Endothelial cell of umbilical vein (primary cell): Measurements from ENCODE around the gene ARHGAP22. TPM values are rescaled to one million over a fixed set of nuclear protein-coding genes. Genes with fewer than 3 reads are reported as not detected.

Experiments used
- BruUV-seq: library from RNA; stranded (reverse); fragments of 400-500 nt; replicated peaks from 2 replicates; lab custom pipeline; 2021; lab: Mats Ljungman, UMichigan
- CTCF ChIA-PET: fragments of 300-600, 350-600 bp; sonication (Branson Sonifier 250); formaldehyde crosslinking; loops from one replicate; lab custom pipeline; 2021; ENCODE audit warnings: antibody characterized with exemption, inconsistent platforms; lab: Charles Lee
- POLR2A ChIA-PET: fragments of 300-600, 350-600 bp; sonication (Branson Sonifier 250); formaldehyde crosslinking; loops from one replicate; lab custom pipeline; 2021; ENCODE audit warnings: antibody characterized with exemption, inconsistent platforms; lab: Charles Lee
- DNase-seq: peaks from one replicate; pipeline ENCODE4 v3.0.0-alpha.2; 2011; ENCODE audit warnings: low read depth, low spot score
- FAIRE-seq: peaks from 2 replicates; lab custom pipeline; 2011; peaks lifted over from hg19 to GRCh38; lab: Jason Lieb, UNC
- H2AFZ ChIP-seq: 2 replicates; pipeline ENCODE4 v1.6.0; 2012; ENCODE audit warnings: low read depth, low read length, control low read depth, inconsistent platforms
- H3K27ac ChIP-seq: 2 replicates; pipeline ENCODE4 v1.5.1; 2011; ENCODE audit warnings: low read depth, mild to moderate bottlenecking, control low read depth, low read length, moderate library complexity; ENCODE audit not compliant: insufficient read depth
- H3K27me3 ChIP-seq, 2 experiments: 2 replicates each; pipeline versions ENCODE4 v1.6.0 to v1.6.1; 2011; ENCODE audit warnings: low read length in 2 of 2, mixed read lengths in 1 of 2; ENCODE audit not compliant: control insufficient read depth in 2 of 2, insufficient read depth in 2 of 2
- H3K36me3 ChIP-seq, 2 experiments: 2 replicates in 1 of 2; 3 replicates in 1 of 2; pipeline ENCODE4 v1.5.1; 2011; ENCODE audit warnings: low read length in 2 of 2, mild to moderate bottlenecking in 1 of 2, moderate library complexity in 1 of 2; ENCODE audit not compliant: control insufficient read depth in 2 of 2, insufficient read depth in 2 of 2; ENCODE audit errors: extremely low read depth in 1 of 2
- H3K4me1 ChIP-seq: 3 replicates; pipeline ENCODE4 v1.5.1; 2011; ENCODE audit warnings: mild to moderate bottlenecking, low read length; ENCODE audit not compliant: control insufficient read depth, insufficient read depth; ENCODE audit errors: extremely low read depth
- H3K4me2 ChIP-seq: 2 replicates; pipeline ENCODE4 v1.6.1; 2011; ENCODE audit warnings: low read length, control low read depth, mixed read lengths; ENCODE audit not compliant: insufficient read depth
- H3K4me3 ChIP-seq, 3 experiments: fragments of 200-600 bp in 1 of 3; sonication (generic), shearing (Covaris generic) in 1 of 3; replicated peaks in 1 of 3; 2 replicates each; pipeline ENCODE4 v1.5.1; 2011 to 2016; ENCODE audit warnings: control low read depth in 3 of 3, low read length in 3 of 3, mild to moderate bottlenecking in 2 of 3, inconsistent platforms in 1 of 3, low read depth in 1 of 3, moderate library complexity in 1 of 3; ENCODE audit not compliant: insufficient read depth in 1 of 3
- H3K79me2 ChIP-seq: 2 replicates; pipeline ENCODE4 v1.6.0; 2012; ENCODE audit warnings: low read length, inconsistent platforms; ENCODE audit not compliant: control insufficient read depth, insufficient read depth
- H3K9ac ChIP-seq: replicated peaks from 2 replicates; pipeline ENCODE3; 2011; ENCODE audit warnings: low read length, control low read depth; ENCODE audit not compliant: insufficient read depth; ENCODE audit errors: extremely low read depth
- H3K9me1 ChIP-seq: replicated peaks from 3 replicates; pipeline ENCODE4 v1.6.0; 2011; ENCODE audit warnings: mild to moderate bottlenecking, low read length; ENCODE audit not compliant: control insufficient read depth, insufficient read depth; ENCODE audit errors: extremely low read depth
- H3K9me3 ChIP-seq: replicated peaks from 2 replicates; pipeline ENCODE4 v1.5.1; 2012; ENCODE audit warnings: low read length, inconsistent platforms; ENCODE audit not compliant: control insufficient read depth, insufficient read depth
- H4K20me1 ChIP-seq: replicated peaks from 2 replicates; pipeline ENCODE3; 2011; ENCODE audit warnings: mild to moderate bottlenecking, low read length; ENCODE audit not compliant: control insufficient read depth, insufficient read depth; ENCODE audit errors: extremely low read depth
- EZH2 ChIP-seq: IDR thresholded peaks from 2 replicates; pipeline ENCODE4 v1.6.1; 2012; ENCODE audit warnings: borderline replicate concordance, low read depth, mild to moderate bottlenecking, moderate library complexity, low read length, inconsistent platforms; ENCODE audit not compliant: severe bottlenecking
- GATA2 ChIP-seq: IDR thresholded peaks from 2 replicates; pipeline ENCODE4 v1.7.0; 2011; ENCODE audit warnings: low read depth, mild to moderate bottlenecking, moderate library complexity, mixed read lengths, low read length; ENCODE audit not compliant: insufficient read length, insufficient read depth
- JUN ChIP-seq: IDR thresholded peaks from 2 replicates; pipeline ENCODE4 v1.6.1; 2011; ENCODE audit warnings: borderline replicate concordance, low read depth; ENCODE audit not compliant: insufficient read length, insufficient read depth
- MAX ChIP-seq: IDR thresholded peaks from 2 replicates; pipeline ENCODE4 v1.6.1; 2011; ENCODE audit not compliant: insufficient read depth, insufficient read length
- MYC ChIP-seq: IDR thresholded peaks from one replicate; pipeline ENCODE4 v1.6.1; 2011; ENCODE audit warnings: mild to moderate bottlenecking, low read depth, low read length
- POLR2A ChIP-seq: IDR thresholded peaks from 2 replicates; pipeline ENCODE4 v1.6.1; 2012; ENCODE audit warnings: low read depth, mild to moderate bottlenecking, control low read depth, low read length
- POLR2AphosphoS5 ChIP-seq: IDR thresholded peaks from 2 replicates; pipeline ENCODE4 v1.6.1; 2012; ENCODE audit warnings: low read depth, mild to moderate bottlenecking, control low read depth, low read length, moderate library complexity; ENCODE audit not compliant: insufficient read depth
- dilution Hi-C: fragments of 300-500 bp; cut with MboI; formaldehyde crosslinking; loops from one replicate; pipeline ENCODE4 v1.15.0; 2019; ENCODE audit warnings: low sequenced_read_pairs; ENCODE audit not compliant: extremely low pct_ligation_motif_present
- intact Hi-C: fragments of 100-400 bp; cut with micrococcal nuclease; formaldehyde crosslinking; loops from one replicate; pipeline ENCODE4 v1.10.0; 2022
- polyA plus RNA-seq, 4 experiments: library from polyadenylated mRNA; depleted of rRNA in 3 of 4; stranded (reverse) in 3 of 4; unstranded in 1 of 4; fragments of >200 nt; gene quantifications; 2 replicates each; pipeline versions ENCODE4 v1.2.1 to v1.2.3, GENCODE V29; 2011 to 2012; ENCODE audit warnings: missing spikeins in 1 of 4
- total RNA-seq: library from RNA; stranded (reverse); gene quantifications from 2 replicates; pipeline ENCODE4 v1.2.3, GENCODE V29; 2021
- TF ChIP-seq, protein P1 (sequence below), 2 donors: IDR thresholded peaks; 1 replicate in 1 of 2; 2 replicates in 1 of 2; pipeline ENCODE4 v1.5.1; 2011; ENCODE audit warnings: low read length in 2 of 2, mild to moderate bottlenecking in 2 of 2, moderate library complexity in 2 of 2, control low read depth in 1 of 2, inconsistent platforms in 1 of 2, low read depth in 1 of 2; ENCODE audit not compliant: insufficient read depth in 1 of 2; ENCODE audit errors: extremely low read depth in 1 of 2

The ARHGAP22 gene
- total and polyA plus RNA-seq, 2 donors (not counting 3 experiments of a cell fraction or from before 2014, with no cell fraction given) = 8.6 to 50.3 TPM

- H2AFZ ChIP-seq = no peak overlapping the region
- H4K20me1 ChIP-seq = no peaks in the 10 kb centered on the region
- no peak overlapping the region for H3K27ac ChIP-seq
- intact Hi-C loops = no loop called here
- POLR2A ChIA-PET = no interaction called here
- no peak overlapping the region for H3K9ac ChIP-seq
- peak; percentile 25 for DNase-seq
- no peaks in the 10 kb centered on the region for H3K36me3 ChIP-seq
- FAIRE-seq = no peak
- CTCF ChIA-PET = interaction anchor here (1.1 to 2.1 kb wide), 7 partner anchors 10 to 257 kb away, joined by 3 to 13 read pairs (median 4); no protein-coding TSS in a partner anchor
- H3K9me3 ChIP-seq = no peaks in the 10 kb centered on the region
- peaks cover 4% of the 10 kb centered on the region for H3K9me1 ChIP-seq
- H3K4me3 ChIP-seq = no peak overlapping the region
- dilution Hi-C loops = no loop called here
- H3K4me1 ChIP-seq = peaks cover 19% of the 10 kb centered on the region
- no peak for TF ChIP-seq MYC
- TF ChIP-seq JUN = no peak
- TF ChIP-seq, protein P1, sequence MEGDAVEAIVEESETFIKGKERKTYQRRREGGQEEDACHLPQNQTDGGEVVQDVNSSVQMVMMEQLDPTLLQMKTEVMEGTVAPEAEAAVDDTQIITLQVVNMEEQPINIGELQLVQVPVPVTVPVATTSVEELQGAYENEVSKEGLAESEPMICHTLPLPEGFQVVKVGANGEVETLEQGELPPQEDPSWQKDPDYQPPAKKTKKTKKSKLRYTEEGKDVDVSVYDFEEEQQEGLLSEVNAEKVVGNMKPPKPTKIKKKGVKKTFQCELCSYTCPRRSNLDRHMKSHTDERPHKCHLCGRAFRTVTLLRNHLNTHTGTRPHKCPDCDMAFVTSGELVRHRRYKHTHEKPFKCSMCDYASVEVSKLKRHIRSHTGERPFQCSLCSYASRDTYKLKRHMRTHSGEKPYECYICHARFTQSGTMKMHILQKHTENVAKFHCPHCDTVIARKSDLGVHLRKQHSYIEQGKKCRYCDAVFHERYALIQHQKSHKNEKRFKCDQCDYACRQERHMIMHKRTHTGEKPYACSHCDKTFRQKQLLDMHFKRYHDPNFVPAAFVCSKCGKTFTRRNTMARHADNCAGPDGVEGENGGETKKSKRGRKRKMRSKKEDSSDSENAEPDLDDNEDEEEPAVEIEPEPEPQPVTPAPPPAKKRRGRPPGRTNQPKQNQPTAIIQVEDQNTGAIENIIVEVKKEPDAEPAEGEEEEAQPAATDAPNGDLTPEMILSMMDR (IDR thresholded peaks at IDR 0.05; ENCODE audit: extremely low read depth in 1 of 2, insufficient read depth in 1 of 2, low read depth in 1 of 2, low read length in 2 of 2) = no peak
- no peak for TF ChIP-seq EZH2
- no peak for TF ChIP-seq POLR2A
- TF ChIP-seq POLR2AphosphoS5 = no peak
- TF ChIP-seq GATA2 = no peak
- TF ChIP-seq MAX = no peak
- peaks cover 12% of the 10 kb centered on the region for H3K79me2 ChIP-seq
- no peak overlapping the region for H3K4me2 ChIP-seq
- no peaks in the 10 kb centered on the region for H3K27me3 ChIP-seq
- no TSS peak for BruUV-seq
These were observed 205.8 kb downstream of the ARHGAP22 start for GRCh38 chr10:48399056-48399541.
